Femur (tissue), 1 donor: ENCODE results near the gene SLC6A6.

Source experiments
- DNase-seq: peaks from one replicate; pipeline ENCODE4 v3.0.0-alpha.2; 2017

Gene SLC6A6

GRCh38 chr3:14372587-14372986, 29.8 kb upstream of the SLC6A6 start:
- no peak for DNase-seq

GRCh38 chr3:14373753-14374376, 28.5 kb upstream of the SLC6A6 start:
- DNase-seq = no peak

- peak; percentile 57 for DNase-seq
Measured at GRCh38 chr3:14374444-14374883, 27.9 kb upstream of the SLC6A6 start.

GRCh38 chr3:14375192-14375591, 27.2 kb upstream of the SLC6A6 start:
- no peak for DNase-seq

GRCh38 chr3:14376348-14377043, 25.9 kb upstream of the SLC6A6 start:
- no peak for DNase-seq

GRCh38 chr3:14377044-14377837, 25.2 kb upstream of the SLC6A6 start:
- no peak for DNase-seq

GRCh38 chr3:14377838-14378169, 24.6 kb upstream of the SLC6A6 start:
- peak; percentile 43 for DNase-seq

GRCh38 chr3:14378415-14378814, 24.0 kb upstream of the SLC6A6 start:
- no peak for DNase-seq

GRCh38 chr3:14379843-14380242, 22.6 kb upstream of the SLC6A6 start:
- DNase-seq = no peak

GRCh38 chr3:14386254-14386653, 16.2 kb upstream of the SLC6A6 start:
- DNase-seq = no peak

- DNase-seq = no peak
Measured at GRCh38 chr3:14388201-14388600, 14.2 kb upstream of the SLC6A6 start.

GRCh38 chr3:14389166-14389606, 13.2 kb upstream of the SLC6A6 start:
- DNase-seq = no peak

GRCh38 chr3:14389716-14390115, 12.7 kb upstream of the SLC6A6 start:
- no peak for DNase-seq

GRCh38 chr3:14391033-14391432, 11.4 kb upstream of the SLC6A6 start:
- DNase-seq = peak; percentile 56

GRCh38 chr3:14392231-14392630, 10.2 kb upstream of the SLC6A6 start:
- no peak for DNase-seq

- DNase-seq = no peak
Measured at GRCh38 chr3:14392803-14393319, 9.5 kb upstream of the SLC6A6 start.

- no peak for DNase-seq
Measured at GRCh38 chr3:14393440-14394106, 8.8 kb upstream of the SLC6A6 start.

GRCh38 chr3:14396031-14396692, 6.2 kb upstream of the SLC6A6 start:
- no peak for DNase-seq

- no peak for DNase-seq
Measured at GRCh38 chr3:14397046-14397445, 5.4 kb upstream of the SLC6A6 start.

- DNase-seq = no peak
Measured at GRCh38 chr3:14397531-14397930, 4.9 kb upstream of the SLC6A6 start.

GRCh38 chr3:14397940-14398796, 4.2 kb upstream of the SLC6A6 start:
- no peak for DNase-seq

GRCh38 chr3:14398797-14399106, 3.7 kb upstream of the SLC6A6 start:
- no peak for DNase-seq
